GM12878 (cell line): ENCODE results near the gene TRIP12. TPM values are rescaled to one million over a fixed set of nuclear protein-coding genes. Genes with fewer than 3 reads are reported as not detected.

Experiments
- ATAC-seq: fragments of 200-7000 bp; cut with Tn5 transposase; 3 replicates; pipeline ENCODE4 v1.9.1; 2020; ENCODE audit warnings: mild to moderate bottlenecking, moderate library complexity
- BruUV-seq: library from RNA; stranded (reverse); fragments of 400-500 nt; replicated peaks from 2 replicates; lab custom pipeline; 2021; lab: Mats Ljungman, UMichigan
- CTCF ChIA-PET: fragments of 300-600 bp; sonication (Branson Sonifier 250); formaldehyde crosslinking; extraction: SDS; loops from one replicate; lab custom pipeline; 2021; ENCODE audit warnings: inconsistent platforms; lab: Yijun Ruan, JAX
- POLR2A ChIA-PET: fragments of 350-600 bp; formaldehyde crosslinking; extraction: SDS; loops from one replicate; lab custom pipeline; 2021; ENCODE audit warnings: inconsistent platforms; lab: Charles Lee
- RAD21 ChIA-PET: fragments of 300-600 bp; sonication (Branson Sonifier 250); formaldehyde crosslinking; loops from one replicate; lab custom pipeline; 2023; ENCODE audit warnings: antibody characterized with exemption; ENCODE audit not compliant: unreplicated experiment; lab: Charles Lee
- SMC1A ChIA-PET: fragments of 300-600 bp; sonication (Branson Sonifier 250); formaldehyde crosslinking; loops from one replicate; lab custom pipeline; 2023; ENCODE audit not compliant: unreplicated experiment, uncharacterized antibody; lab: Charles Lee
- DNase-seq: peaks from one replicate; pipeline ENCODE4 v3.0.0-alpha.2; 2011; ENCODE audit warnings: low read depth, low spot score
- FAIRE-seq: peaks from 3 replicates; lab custom pipeline; 2011; peaks lifted over from hg19 to GRCh38; lab: Jason Lieb, UNC
- H2AFZ ChIP-seq: 2 replicates; pipeline ENCODE4 v1.6.0; 2011; ENCODE audit warnings: low read depth, low read length, control low read depth; ENCODE audit not compliant: control insufficient read depth
- H3K27ac ChIP-seq: 2 replicates; pipeline ENCODE4 v1.5.1; 2011; ENCODE audit warnings: control low read depth; ENCODE audit not compliant: control insufficient read depth, insufficient read depth
- H3K27me3 ChIP-seq, 2 experiments: replicated peaks in 1 of 2; 2 replicates each; pipeline versions ENCODE4 v1.6.0 to v1.6.1; 2011; ENCODE audit warnings: low read length in 1 of 2; ENCODE audit not compliant: control insufficient read depth in 2 of 2, insufficient read depth in 2 of 2
- H3K36me3 ChIP-seq, 2 experiments: 2 replicates each; pipeline ENCODE4 v1.5.1; 2011; ENCODE audit warnings: low read length in 1 of 2; ENCODE audit not compliant: control insufficient read depth in 2 of 2, insufficient read depth in 2 of 2
- H3K4me1 ChIP-seq: 2 replicates; pipeline ENCODE4 v1.6.1; 2011; ENCODE audit warnings: mild to moderate bottlenecking, low read length, moderate library complexity, mixed read lengths; ENCODE audit not compliant: control insufficient read depth, insufficient read depth
- H3K4me2 ChIP-seq: 2 replicates; pipeline ENCODE4 v1.6.0; 2011; ENCODE audit warnings: control low read depth; ENCODE audit not compliant: control insufficient read depth, insufficient read depth
- H3K4me3 ChIP-seq: fragments of 200-600 bp; sonication (generic); 2 replicates; pipeline ENCODE4 v1.5.1; 2016
- H3K79me2 ChIP-seq: 2 replicates; pipeline ENCODE4 v1.6.0; 2011; ENCODE audit warnings: low read length; ENCODE audit not compliant: control insufficient read depth, insufficient read depth
- H3K9ac ChIP-seq: 2 replicates; pipeline ENCODE4 v1.8.0; 2011; ENCODE audit warnings: low read length, control low read depth, mixed read lengths; ENCODE audit not compliant: control insufficient read depth, insufficient read depth
- H3K9me3 ChIP-seq: replicated peaks from 3 replicates; pipeline ENCODE4 v1.5.1; 2011; ENCODE audit warnings: mild to moderate bottlenecking, low read length; ENCODE audit not compliant: control insufficient read depth, insufficient read depth
- H4K20me1 ChIP-seq: 2 replicates; pipeline ENCODE4 v1.6.0; 2011; ENCODE audit not compliant: control insufficient read depth, insufficient read depth
- CTCF ChIP-seq, 3 experiments: IDR thresholded peaks in 2 of 3; conservative IDR thresholded peaks in 1 of 3; 2 replicates each; pipeline ENCODE4 v1.5.1; 2011; ENCODE audit warnings: low read depth in 3 of 3, low read length in 3 of 3, mild to moderate bottlenecking in 3 of 3, control low read depth in 2 of 3, moderate library complexity in 2 of 3, inconsistent platforms in 1 of 3, mixed read lengths in 1 of 3; ENCODE audit not compliant: control insufficient read depth in 2 of 3, insufficient read depth in 1 of 3; ENCODE audit errors: extremely low read depth in 1 of 3
- FOXK2 ChIP-seq: fragments of 450-650 bp; IDR thresholded peaks from 2 replicates; pipeline ENCODE4 v1.6.1; 2017; ENCODE audit warnings: mild to moderate bottlenecking, moderate library complexity
- RAD21 ChIP-seq: IDR thresholded peaks from 2 replicates; pipeline ENCODE4 v1.6.1; 2011; ENCODE audit warnings: mild to moderate bottlenecking, low read depth, low read length, moderate library complexity; ENCODE audit not compliant: insufficient read depth
- SMC3 ChIP-seq: IDR thresholded peaks from 2 replicates; pipeline ENCODE4 v1.6.1; 2011; ENCODE audit warnings: low read length, improper control_type of control experiment, borderline replicate concordance
- in situ Hi-C: fragments of 300-500 bp; cut with MboI; formaldehyde crosslinking; loops from 9 replicates; pipeline ENCODE4 v1.14.3; 2018; ENCODE audit warnings: mixed read lengths
- intact Hi-C: fragments of 100-400 bp; cut with micrococcal nuclease; formaldehyde crosslinking; loops from one replicate; pipeline ENCODE4 v1.14.2; 2022; ENCODE audit not compliant: unreplicated experiment
- polyA plus RNA-seq, 11 experiments: library from polyadenylated mRNA; depleted of rRNA in 4 of 11; unstranded in 6 of 11; stranded (reverse) in 5 of 11; fragments of >200 nt; fragmentation: Nextera tagmentation in 4 of 11; fragmentation: Illumina TruSeq in 1 of 11; extraction: Ambion mirVana in 4 of 11; extraction: Trizol in 1 of 11; gene quantifications; 1 replicate in 1 of 11; 2 replicates in 10 of 11; pipeline versions ENCODE4 v1.2.1 to v1.2.3, GENCODE V29; 2011 to 2016; ENCODE audit warnings: inconsistent platforms in 2 of 11, missing spikeins in 2 of 11, low read depth in 1 of 11
- total RNA-seq, 4 experiments: library from RNA; depleted of rRNA in 3 of 4; stranded (reverse); fragments of >200 nt in 3 of 4; fragmentation: Illumina TruSeq in 1 of 4; extraction: Trizol in 1 of 4; gene quantifications; 2 replicates each; pipeline versions ENCODE4 v1.2.1 to v1.2.3, GENCODE V29; 2013 to 2021

TRIP12 gene
- total and polyA plus RNA-seq, 10 of the 15 experiments (the other 5 are each of a cell fraction or from before 2014, with no cell fraction given), result 23.1 to 207 (median 97.0) TPM

DNA sequence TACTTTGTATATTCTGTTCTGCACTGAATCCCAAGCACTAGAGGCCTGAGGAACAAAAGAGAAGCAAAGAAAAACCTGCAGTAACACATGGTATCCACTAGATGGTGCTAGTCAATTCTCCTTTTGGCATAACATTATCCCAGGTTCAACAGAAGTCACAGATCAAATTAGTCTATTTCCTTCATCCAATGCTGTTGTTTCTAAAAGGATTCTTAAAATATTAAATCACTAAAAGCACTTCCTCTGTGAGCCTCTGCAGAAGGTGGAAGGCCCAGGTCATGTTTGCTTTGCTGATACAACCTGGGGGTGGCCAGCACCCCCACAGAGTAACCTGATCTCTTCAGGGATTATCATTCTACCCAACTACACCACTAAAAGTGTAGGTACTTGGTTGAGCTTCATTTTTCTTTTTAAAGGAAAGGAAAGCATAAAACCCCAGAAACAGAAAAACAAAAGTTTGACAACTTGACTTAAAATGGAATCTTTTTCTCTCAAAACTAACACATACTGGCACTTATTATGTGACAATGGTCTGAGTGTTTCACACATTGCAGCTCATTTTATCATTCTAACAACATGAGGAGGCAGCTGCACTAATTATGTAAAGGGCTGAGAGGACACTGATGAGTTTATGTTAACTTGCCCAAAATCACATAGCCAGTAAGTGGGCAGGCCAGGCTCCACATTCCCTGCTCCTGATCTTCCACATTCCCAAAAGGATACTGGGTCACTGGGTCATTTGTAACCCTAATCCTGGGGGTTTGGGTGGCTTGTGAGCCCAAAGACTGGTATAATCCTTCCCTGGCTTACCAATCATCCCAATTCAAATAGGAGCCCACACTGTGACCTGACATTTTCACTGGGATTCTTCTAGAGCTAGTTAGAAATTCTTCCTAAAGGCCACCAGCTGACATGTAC lies 140.7 kb downstream of the TRIP12 start:
- ChIA-PET POLR2A (no interaction called here), RAD21 (interaction anchor here (0.6 to 2.0 kb wide), 4 partner anchors 32 to 286 kb away, joined by 3 to 4 read pairs (median 3); no protein-coding TSS in a partner anchor), CTCF (interaction anchor here (0.6 to 4.2 kb wide), 37 partner anchors 7 to 1017 kb away, joined by 3 to 32 read pairs (median 5); partner anchors contain the start of genes FBXO36 and TRIP12), SMC1A (interaction anchor here (0.5 to 3.2 kb wide), 10 partner anchors 12 to 937 kb away, joined by 3 to 18 read pairs (median 4); no protein-coding TSS in a partner anchor)
- H4K20me1 ChIP-seq, result peaks cover 5% of the 10 kb centered on the region; the same call in 1 of the 2 replicates
- no peak overlapping the region for H3K4me3 ChIP-seq
- in situ Hi-C loops (loop anchor here (25.0 kb wide), 1 partner anchor 381 kb away; no protein-coding TSS in a partner anchor), intact Hi-C loops (loop anchor here (2.0 to 10.0 kb wide), 3 partner anchors 224 to 834 kb away; no protein-coding TSS in a partner anchor)
- BruUV-seq, result no TSS peak
- DNase-seq (no peak), ATAC-seq (peak; percentile 82), FAIRE-seq (peak; percentile 78)
- H3K79me2 ChIP-seq, result peaks cover 3% of the 10 kb centered on the region; the same call in 1 of the 2 replicates
- H3K9ac ChIP-seq, result no peak overlapping the region
- no peaks in the 10 kb centered on the region for H3K9me3 ChIP-seq
- H3K27me3 ChIP-seq, result no peaks in the 10 kb centered on the region
- peak; percentile 19; the same call in 1 of the 2 replicates for TF ChIP-seq SMC3
- TF ChIP-seq CTCF (IDR thresholded peaks at IDR 0.05 in 2 of 3, conservative IDR thresholded peaks at IDR 0.05 in 1 of 3; ENCODE audit: control insufficient read depth in 2 of 3, extremely low read depth in 1 of 3, insufficient read depth in 1 of 3, low read depth in 3 of 3, low read length in 3 of 3), result peak; percentile 81 to 91 (median 84)
- peak; percentile 63 for TF ChIP-seq RAD21
- no peak for TF ChIP-seq FOXK2
- H3K4me2 ChIP-seq, result no peak overlapping the region
- H2AFZ ChIP-seq, result no peak overlapping the region
- H3K36me3 ChIP-seq, result peaks cover 7 to 30% of the 10 kb centered on the region in 2 experiments
- no peak overlapping the region for H3K27ac ChIP-seq
- H3K4me1 ChIP-seq, result peaks cover 20% of the 10 kb centered on the region
